ENCODE results near the gene SACS.

GRCh38 chr13:23356368-23356767, 77.1 kb downstream of the SACS start:
- TF ChIP-seq POLR2A (IDR thresholded peaks at IDR 0.05), result no peak
- no peak for TF ChIP-seq CTCF (IDR thresholded peaks at IDR 0.05)
